Thoracic aorta (tissue), 2 donors: ENCODE results near the gene NOC3L. TPM values are rescaled to one million over a fixed set of nuclear protein-coding genes. Genes with fewer than 3 reads are reported as not detected.

Experiments used
- ATAC-seq: fragments of 150-250 bp; one replicate; pipeline ENCODE4 v1.8.0; 2017; ENCODE audit warnings: low read depth; ENCODE audit not compliant: insufficient number of reproducible peaks, low FRiP score
- DNase-seq: peaks from one replicate; pipeline ENCODE4 v3.0.0-alpha.2; 2020; ENCODE audit warnings: low spot score
- H3K27ac ChIP-seq, 2 donors: fragments of 200-600 bp; sonication (generic); 1 replicate in 1 of 2; 2 replicates in 1 of 2; pipeline ENCODE4 v1.5.1; 2016; ENCODE audit warnings: mild to moderate bottlenecking in 2 of 2, moderate library complexity in 2 of 2
- H3K27me3 ChIP-seq: fragments of 200-600 bp; sonication (generic); replicated peaks from 2 replicates; pipeline ENCODE4 v1.6.0; 2016; ENCODE audit warnings: mild to moderate bottlenecking; ENCODE audit not compliant: insufficient read depth
- H3K36me3 ChIP-seq: fragments of 200-600 bp; sonication (generic); one replicate; pipeline ENCODE4 v1.5.1; 2016
- H3K4me1 ChIP-seq, 2 donors: fragments of 200-600 bp; sonication (generic); 1 replicate in 1 of 2; 2 replicates in 1 of 2; pipeline versions ENCODE4 v1.5.1 to v1.6.0; 2016; ENCODE audit warnings: low read depth in 2 of 2, mild to moderate bottlenecking in 1 of 2; ENCODE audit not compliant: control insufficient read depth in 1 of 2
- H3K4me3 ChIP-seq: fragments of 200-600 bp; sonication (generic); 2 replicates; pipeline ENCODE4 v1.5.1; 2016; ENCODE audit warnings: mild to moderate bottlenecking
- H3K9me3 ChIP-seq: fragments of 200-600 bp; sonication (generic); 2 replicates; pipeline ENCODE4 v1.5.1; 2016
- total RNA-seq, 2 donors: library from RNA; depleted of rRNA; stranded (reverse); fragments of >200 nt; gene quantifications; one replicate each; pipeline versions ENCODE4 v1.1.0 to v1.2.3, GENCODE V29; 2016
- TF ChIP-seq, protein P1 (sequence below): fragments of 200-600 bp; sonication (generic); IDR thresholded peaks from one replicate; pipeline ENCODE4 v1.5.1; 2019; ENCODE audit warnings: antibody characterized with exemption

The NOC3L gene
- total RNA-seq, 2 donors from 2014 or later = 11.1 to 22.5 TPM

DNA sequence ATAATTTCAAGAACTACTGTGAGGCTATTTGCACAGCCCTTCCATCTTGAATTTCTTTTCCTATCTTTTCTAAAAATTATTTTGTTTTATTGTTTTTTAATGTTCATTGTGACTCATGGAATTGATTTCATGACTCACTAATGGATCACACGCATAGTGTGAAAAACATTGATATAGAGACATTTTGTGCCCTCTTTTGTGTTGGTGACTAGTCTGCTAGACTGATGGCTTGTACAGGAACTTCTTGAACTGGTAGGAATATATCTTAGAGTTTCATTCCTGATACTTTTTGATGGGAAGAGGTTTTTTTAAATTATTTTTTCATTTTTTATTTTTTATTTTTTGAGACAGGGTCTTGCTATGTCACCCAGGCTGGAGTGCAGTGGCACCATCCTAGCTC is 12.6 kb upstream of the NOC3L start:
- Histone ChIP-seq H3K4me1 (no peaks in the 10 kb centered on the region), H3K4me3 (no peak overlapping the region), H3K27me3 (no peaks in the 10 kb centered on the region), H3K36me3 (no peaks in the 10 kb centered on the region), H3K9me3 (no peaks in the 10 kb centered on the region), H3K27ac (no peak overlapping the region)
- TF ChIP-seq, protein P1, sequence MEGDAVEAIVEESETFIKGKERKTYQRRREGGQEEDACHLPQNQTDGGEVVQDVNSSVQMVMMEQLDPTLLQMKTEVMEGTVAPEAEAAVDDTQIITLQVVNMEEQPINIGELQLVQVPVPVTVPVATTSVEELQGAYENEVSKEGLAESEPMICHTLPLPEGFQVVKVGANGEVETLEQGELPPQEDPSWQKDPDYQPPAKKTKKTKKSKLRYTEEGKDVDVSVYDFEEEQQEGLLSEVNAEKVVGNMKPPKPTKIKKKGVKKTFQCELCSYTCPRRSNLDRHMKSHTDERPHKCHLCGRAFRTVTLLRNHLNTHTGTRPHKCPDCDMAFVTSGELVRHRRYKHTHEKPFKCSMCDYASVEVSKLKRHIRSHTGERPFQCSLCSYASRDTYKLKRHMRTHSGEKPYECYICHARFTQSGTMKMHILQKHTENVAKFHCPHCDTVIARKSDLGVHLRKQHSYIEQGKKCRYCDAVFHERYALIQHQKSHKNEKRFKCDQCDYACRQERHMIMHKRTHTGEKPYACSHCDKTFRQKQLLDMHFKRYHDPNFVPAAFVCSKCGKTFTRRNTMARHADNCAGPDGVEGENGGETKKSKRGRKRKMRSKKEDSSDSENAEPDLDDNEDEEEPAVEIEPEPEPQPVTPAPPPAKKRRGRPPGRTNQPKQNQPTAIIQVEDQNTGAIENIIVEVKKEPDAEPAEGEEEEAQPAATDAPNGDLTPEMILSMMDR = no peak
- DNase-seq = no peak
- no peak for ATAC-seq

- no peak overlapping the region for H3K27ac ChIP-seq
- no peaks in the 10 kb centered on the region for H3K27me3 ChIP-seq
- TF ChIP-seq, protein P1 = no peak
- no peak overlapping the region for H3K4me3 ChIP-seq
- no peaks in the 10 kb centered on the region for H3K36me3 ChIP-seq
- DNase-seq (no peak), ATAC-seq (no peak)
- H3K9me3 ChIP-seq = no peaks in the 10 kb centered on the region
- H3K4me1 ChIP-seq = no peaks in the 10 kb centered on the region
These were observed 7.8 kb upstream of the NOC3L start for GRCh38 chr10:94370501-94370900.

- TF ChIP-seq, protein P1 = no peak
These were observed 3.6 kb upstream of the NOC3L start for GRCh38 chr10:94366382-94366781.

GRCh38 chr10:94364482-94364881 is 1.7 kb upstream of the NOC3L start:
- TF ChIP-seq, protein P1 = no peak
- Histone ChIP-seq H3K27ac (no peak overlapping the region), H3K36me3 (no peaks in the 10 kb centered on the region), H3K9me3 (no peaks in the 10 kb centered on the region), H3K4me3 (no peak overlapping the region), H3K4me1 (peaks cover 13 to 16% of the 10 kb centered on the region in 2 donors), H3K27me3 (no peaks in the 10 kb centered on the region)
- no peak for ATAC-seq
- no peak for DNase-seq

More at GRCh38 chr10:94366382-94366781, 3.6 kb upstream of the NOC3L start:
- H3K36me3 ChIP-seq = no peaks in the 10 kb centered on the region
- H3K4me3 ChIP-seq = no peak overlapping the region
- H3K4me1 ChIP-seq = peaks cover 9 to 12% of the 10 kb centered on the region in 2 donors
- no peaks in the 10 kb centered on the region for H3K27me3 ChIP-seq
- ATAC-seq (no peak), DNase-seq (no peak)
- H3K9me3 ChIP-seq = no peaks in the 10 kb centered on the region
- no peak overlapping the region for H3K27ac ChIP-seq

- H3K9me3 ChIP-seq = no peaks in the 10 kb centered on the region
- no peaks in the 10 kb centered on the region for H3K27me3 ChIP-seq
- TF ChIP-seq, protein P1 = no peak
- ATAC-seq (no peak), DNase-seq (no peak)
- H3K4me1 ChIP-seq = peaks cover 13 to 16% of the 10 kb centered on the region in 2 donors
- H3K36me3 ChIP-seq = no peaks in the 10 kb centered on the region
- H3K27ac ChIP-seq = peak overlapping the region in 1 of 2 donors; percentile 63
- H3K4me3 ChIP-seq = peak overlapping the region; percentile 85
These were observed 469 bp upstream of the NOC3L start for GRCh38 chr10:94363251-94363565.
